ENCODE results near the gene ATAD2B.

DNA sequence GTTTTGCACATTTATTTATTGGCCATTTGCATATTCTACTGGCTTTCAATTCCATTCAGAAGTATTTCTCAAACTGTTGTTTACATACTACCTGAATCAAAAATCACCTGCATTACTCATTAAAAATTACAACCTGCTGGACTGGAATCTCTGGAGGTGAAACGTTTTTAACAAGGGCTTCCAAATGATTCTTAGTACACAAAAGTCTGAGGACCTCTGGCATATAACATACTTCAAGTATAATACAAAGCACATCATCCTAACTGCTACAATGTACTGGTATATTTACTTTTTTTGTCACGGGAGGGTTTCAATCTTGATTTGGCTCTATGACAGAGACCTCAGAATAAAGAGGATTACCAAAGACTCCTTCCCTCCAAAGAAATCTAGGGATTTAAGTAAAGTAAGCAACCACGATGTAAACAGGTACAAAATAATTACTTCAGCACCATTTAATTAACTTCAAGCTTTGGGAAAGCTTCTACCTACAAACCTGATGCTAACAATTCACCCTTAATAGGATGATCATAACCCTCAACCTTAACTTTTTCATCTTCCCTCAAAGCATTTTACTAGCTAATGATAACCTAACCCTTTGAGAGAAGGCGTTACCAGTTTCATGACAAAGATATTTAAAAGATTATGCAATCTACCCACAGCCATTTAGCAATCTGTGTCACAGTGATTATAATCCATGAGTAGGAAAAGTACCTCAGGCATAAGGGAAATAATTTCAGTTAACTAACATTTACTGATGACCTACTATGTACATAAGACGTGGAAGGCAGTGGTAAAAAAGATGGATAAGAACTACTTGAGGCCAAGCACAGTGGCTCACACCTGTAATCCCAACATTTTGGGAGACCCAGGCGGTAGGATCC lies 24.7 kb downstream of the ATAD2B start:
- no peak for TF ChIP-seq CTCF (conservative IDR thresholded peaks at IDR 0.05; ENCODE audit: low read depth, low read length)
- no peak for TF ChIP-seq EZH2 (IDR thresholded peaks at IDR 0.05; ENCODE audit: borderline replicate concordance, low read depth, low read length, poor library complexity, severe bottlenecking)

Measured in A673 (cell line).